ENCODE results near the gene HTRA1. TPM values are rescaled to one million over a fixed set of nuclear protein-coding genes. Genes with fewer than 3 reads are reported as not detected.
A peak's percentile ranks its signal among the peaks of the same experiment; 100 is the strongest.

Gene HTRA1
- polyA plus RNA-seq, 3 donors, result 0.84 to 4.7 (median 2.2) TPM

- Histone ChIP-seq H3K79me2 (ENCODE audit: insufficient read depth, low read length) (no peaks in the 10 kb centered on the region), H3K9me3 (replicated peaks in 1 of 2; ENCODE audit: control insufficient read depth in 1 of 2, insufficient read depth in 1 of 2, low read length in 2 of 2) (no peaks in the 10 kb centered on the region), H3K9ac (ENCODE audit: insufficient read depth, low read length, poor library complexity, severe bottlenecking) (no peak overlapping the region), H3K4me2 (replicated peaks; ENCODE audit: extremely low read depth, low read length, poor library complexity, severe bottlenecking) (no peak overlapping the region), H4K20me1 (ENCODE audit: insufficient read depth, low read length) (no peaks in the 10 kb centered on the region), H3K4me3 (replicated peaks in 1 of 3; ENCODE audit: low read depth in 2 of 3, low read length in 3 of 3) (no peak overlapping the region), H3K36me3 (replicated peaks in 1 of 2; ENCODE audit: control insufficient read depth in 1 of 2, insufficient read depth in 2 of 2, low read length in 2 of 2) (no peaks in the 10 kb centered on the region), H3K4me1 (ENCODE audit: control insufficient read depth in 1 of 2, insufficient read depth in 2 of 2, low read length in 2 of 2) (no peaks in the 10 kb centered on the region), H3K27ac (ENCODE audit: low read depth in 1 of 2, low read length in 2 of 2) (no peak overlapping the region), H3K27me3 (ENCODE audit: control insufficient read depth in 2 of 2, insufficient read depth in 2 of 2, low read length in 2 of 2) (no peaks in the 10 kb centered on the region), H2AFZ (ENCODE audit: insufficient read depth, low read depth, low read length, poor library complexity, severe bottlenecking) (no peak overlapping the region)
- peaks cover 5 to 14% (median 9%) of the 10 kb centered on the region in 3 donors for H3K27me3 Mint-ChIP-seq (ENCODE audit: low read depth in 3 of 3)
- no peak overlapping the region for H3K27ac Mint-ChIP-seq
- DNase-seq, result no peak
- peaks cover 0 to 8% (median 2%) of the 10 kb centered on the region in 7 donors for H3K9me3 Mint-ChIP-seq
- no peak for TF ChIP-seq CTCF (IDR thresholded peaks at IDR 0.05)
- WGBS (ENCODE audit: insufficient coverage), result 89% methylated on average over 14 of the region's 15 CpGs
- no peak overlapping the region for H3K4me3 Mint-ChIP-seq
- intact Hi-C loops (cut with micrococcal nuclease), result no loop called here
- no peaks in the 10 kb centered on the region for H3K36me3 Mint-ChIP-seq
- H3K4me1 Mint-ChIP-seq, result peaks cover 4% of the 10 kb centered on the region
Measured at GRCh38 chr10:122519873-122520272, 58.5 kb downstream of the HTRA1 start.

- intact Hi-C loops (cut with micrococcal nuclease), result no loop called here
- no peak overlapping the region for H3K27ac ChIP-seq (ENCODE audit: low read depth in 1 of 2, low read length in 2 of 2)
- no peaks in the 10 kb centered on the region for H3K79me2 ChIP-seq (ENCODE audit: insufficient read depth, low read length)
- no peak overlapping the region for H2AFZ ChIP-seq (ENCODE audit: insufficient read depth, low read depth, low read length, poor library complexity, severe bottlenecking)
- no peaks in the 10 kb centered on the region for H3K36me3 ChIP-seq (replicated peaks in 1 of 2; ENCODE audit: control insufficient read depth in 1 of 2, insufficient read depth in 2 of 2, low read length in 2 of 2)
- peaks cover 2 to 14% (median 10%) of the 10 kb centered on the region in 3 donors for H3K27me3 Mint-ChIP-seq (ENCODE audit: low read depth in 3 of 3)
- no peak overlapping the region for H3K9ac ChIP-seq (ENCODE audit: insufficient read depth, low read length, poor library complexity, severe bottlenecking)
- H3K9me3 Mint-ChIP-seq, result peaks cover 0 to 8% (median 2%) of the 10 kb centered on the region in 7 donors
- H3K27ac Mint-ChIP-seq, result peak overlapping the region in 1 of 7 donors; percentile 8
- no peak for DNase-seq
- no peak overlapping the region for H3K4me3 Mint-ChIP-seq
- H3K4me1 ChIP-seq (ENCODE audit: control insufficient read depth in 1 of 2, insufficient read depth in 2 of 2, low read length in 2 of 2), result no peaks in the 10 kb centered on the region
- H3K4me1 Mint-ChIP-seq, result peaks cover 4% of the 10 kb centered on the region
- H3K9me3 ChIP-seq (replicated peaks in 1 of 2; ENCODE audit: control insufficient read depth in 1 of 2, insufficient read depth in 1 of 2, low read length in 2 of 2), result no peaks in the 10 kb centered on the region
- H3K36me3 Mint-ChIP-seq, result no peaks in the 10 kb centered on the region
- WGBS (ENCODE audit: insufficient coverage), result 64% methylated on average over 3 of the region's 3 CpGs
- no peak overlapping the region for H3K4me3 ChIP-seq (replicated peaks in 1 of 3; ENCODE audit: low read depth in 2 of 3, low read length in 3 of 3)
- no peaks in the 10 kb centered on the region for H4K20me1 ChIP-seq (ENCODE audit: insufficient read depth, low read length)
- TF ChIP-seq CTCF (IDR thresholded peaks at IDR 0.05), result no peak
- H3K27me3 ChIP-seq (ENCODE audit: control insufficient read depth in 2 of 2, insufficient read depth in 2 of 2, low read length in 2 of 2), result no peaks in the 10 kb centered on the region
- H3K4me2 ChIP-seq (replicated peaks; ENCODE audit: extremely low read depth, low read length, poor library complexity, severe bottlenecking), result no peak overlapping the region
Measured at GRCh38 chr10:122521011-122521410, 59.7 kb downstream of the HTRA1 start.
